HL-60 (cell line): ENCODE measurements around the gene GGTLC1.

ENCODE experiments used
- DNase-seq, 2 experiments: peaks; one replicate each; pipeline ENCODE4 v3.0.0-alpha.2; 2010 to 2020; ENCODE audit warnings: low read depth in 1 of 2, low spot score in 1 of 2
- H3K27ac ChIP-seq: fragments of 250-450 bp; sonication (Bioruptor Pico); replicated peaks from 2 replicates; pipeline ENCODE4 v1.5.1; 2020; ENCODE audit warnings: mild to moderate bottlenecking, moderate library complexity
- H3K27me3 ChIP-seq: fragments of 250-450 bp; sonication (Bioruptor Pico); 2 replicates; pipeline ENCODE4 v1.5.1; 2021; ENCODE audit warnings: mild to moderate bottlenecking, moderate library complexity; ENCODE audit not compliant: insufficient read depth, poor library complexity, severe bottlenecking
- H3K4me3 ChIP-seq: replicated peaks from 2 replicates; pipeline ENCODE4 v1.5.1; 2011; ENCODE audit warnings: mild to moderate bottlenecking, control low read depth, low read length; ENCODE audit not compliant: insufficient read depth
- GABPA ChIP-seq: IDR thresholded peaks from 2 replicates; pipeline ENCODE4 v1.6.1; 2012; ENCODE audit warnings: low read depth
- POLR2AphosphoS5 ChIP-seq: IDR thresholded peaks from 2 replicates; pipeline ENCODE4 v1.6.1; 2012; ENCODE audit warnings: low read depth
- SPI1 ChIP-seq: IDR thresholded peaks from 2 replicates; pipeline ENCODE4 v1.6.1; 2012; ENCODE audit warnings: low read depth, mild to moderate bottlenecking, borderline replicate concordance
- TF ChIP-seq, protein P1 (sequence below): IDR thresholded peaks from 2 replicates; pipeline ENCODE4 v1.6.1; 2012; ENCODE audit warnings: low read depth; ENCODE audit not compliant: insufficient replicate concordance
- TF ChIP-seq, protein P2 (sequence below): IDR thresholded peaks from one replicate; pipeline ENCODE4 v1.5.1; 2011; ENCODE audit warnings: low read length, control low read depth, inconsistent platforms; ENCODE audit not compliant: insufficient read depth

GGTLC1 gene

DNA sequence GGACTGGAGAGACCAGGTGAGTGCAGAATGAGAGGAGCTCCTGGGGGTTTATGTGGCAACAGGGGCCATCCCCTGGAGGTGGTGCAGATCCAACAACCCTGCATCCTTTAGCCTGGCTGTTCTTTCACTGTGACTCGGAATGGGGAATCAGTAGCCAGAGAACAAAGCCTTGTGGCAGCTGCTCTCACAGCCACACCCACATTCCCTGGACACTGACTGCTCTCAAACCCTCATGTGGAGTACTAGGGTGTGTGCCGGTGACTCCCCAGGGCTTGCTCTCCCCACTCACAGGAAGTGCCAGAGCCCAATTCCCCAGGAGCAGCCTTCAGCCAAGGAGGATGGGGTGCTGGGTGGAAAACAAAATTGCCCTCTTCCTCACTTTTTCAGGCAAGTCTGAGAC is 30.2 kb upstream of the GGTLC1 start:
- TF ChIP-seq SPI1 (no peak), POLR2AphosphoS5 (no peak)
- TF ChIP-seq, protein P1, sequence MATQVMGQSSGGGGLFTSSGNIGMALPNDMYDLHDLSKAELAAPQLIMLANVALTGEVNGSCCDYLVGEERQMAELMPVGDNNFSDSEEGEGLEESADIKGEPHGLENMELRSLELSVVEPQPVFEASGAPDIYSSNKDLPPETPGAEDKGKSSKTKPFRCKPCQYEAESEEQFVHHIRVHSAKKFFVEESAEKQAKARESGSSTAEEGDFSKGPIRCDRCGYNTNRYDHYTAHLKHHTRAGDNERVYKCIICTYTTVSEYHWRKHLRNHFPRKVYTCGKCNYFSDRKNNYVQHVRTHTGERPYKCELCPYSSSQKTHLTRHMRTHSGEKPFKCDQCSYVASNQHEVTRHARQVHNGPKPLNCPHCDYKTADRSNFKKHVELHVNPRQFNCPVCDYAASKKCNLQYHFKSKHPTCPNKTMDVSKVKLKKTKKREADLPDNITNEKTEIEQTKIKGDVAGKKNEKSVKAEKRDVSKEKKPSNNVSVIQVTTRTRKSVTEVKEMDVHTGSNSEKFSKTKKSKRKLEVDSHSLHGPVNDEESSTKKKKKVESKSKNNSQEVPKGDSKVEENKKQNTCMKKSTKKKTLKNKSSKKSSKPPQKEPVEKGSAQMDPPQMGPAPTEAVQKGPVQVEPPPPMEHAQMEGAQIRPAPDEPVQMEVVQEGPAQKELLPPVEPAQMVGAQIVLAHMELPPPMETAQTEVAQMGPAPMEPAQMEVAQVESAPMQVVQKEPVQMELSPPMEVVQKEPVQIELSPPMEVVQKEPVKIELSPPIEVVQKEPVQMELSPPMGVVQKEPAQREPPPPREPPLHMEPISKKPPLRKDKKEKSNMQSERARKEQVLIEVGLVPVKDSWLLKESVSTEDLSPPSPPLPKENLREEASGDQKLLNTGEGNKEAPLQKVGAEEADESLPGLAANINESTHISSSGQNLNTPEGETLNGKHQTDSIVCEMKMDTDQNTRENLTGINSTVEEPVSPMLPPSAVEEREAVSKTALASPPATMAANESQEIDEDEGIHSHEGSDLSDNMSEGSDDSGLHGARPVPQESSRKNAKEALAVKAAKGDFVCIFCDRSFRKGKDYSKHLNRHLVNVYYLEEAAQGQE: no peak
- Histone ChIP-seq H3K4me3 (no peak overlapping the region), H3K27me3 (peaks cover 2% of the 10 kb centered on the region), H3K27ac (no peak overlapping the region)
- DNase-seq: no peak

DNA sequence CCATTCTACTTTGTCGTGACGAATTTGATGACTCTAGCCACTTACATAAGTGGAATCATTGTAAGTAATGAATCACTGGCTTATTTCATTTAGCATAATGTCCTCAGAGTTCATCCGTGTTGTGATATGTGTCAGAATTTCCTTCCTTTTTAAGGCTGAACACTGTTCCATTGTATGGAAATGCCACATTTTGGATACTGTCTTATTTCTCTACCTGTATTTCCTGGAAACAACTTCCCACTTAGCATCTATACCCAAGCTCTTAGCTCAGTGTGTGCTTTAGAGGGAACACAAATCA is 28.8 kb upstream of the GGTLC1 start:
- TF ChIP-seq, protein P1: no peak
- TF ChIP-seq SPI1 (no peak), GABPA (no peak), POLR2AphosphoS5 (no peak)
- TF ChIP-seq, protein P2, sequence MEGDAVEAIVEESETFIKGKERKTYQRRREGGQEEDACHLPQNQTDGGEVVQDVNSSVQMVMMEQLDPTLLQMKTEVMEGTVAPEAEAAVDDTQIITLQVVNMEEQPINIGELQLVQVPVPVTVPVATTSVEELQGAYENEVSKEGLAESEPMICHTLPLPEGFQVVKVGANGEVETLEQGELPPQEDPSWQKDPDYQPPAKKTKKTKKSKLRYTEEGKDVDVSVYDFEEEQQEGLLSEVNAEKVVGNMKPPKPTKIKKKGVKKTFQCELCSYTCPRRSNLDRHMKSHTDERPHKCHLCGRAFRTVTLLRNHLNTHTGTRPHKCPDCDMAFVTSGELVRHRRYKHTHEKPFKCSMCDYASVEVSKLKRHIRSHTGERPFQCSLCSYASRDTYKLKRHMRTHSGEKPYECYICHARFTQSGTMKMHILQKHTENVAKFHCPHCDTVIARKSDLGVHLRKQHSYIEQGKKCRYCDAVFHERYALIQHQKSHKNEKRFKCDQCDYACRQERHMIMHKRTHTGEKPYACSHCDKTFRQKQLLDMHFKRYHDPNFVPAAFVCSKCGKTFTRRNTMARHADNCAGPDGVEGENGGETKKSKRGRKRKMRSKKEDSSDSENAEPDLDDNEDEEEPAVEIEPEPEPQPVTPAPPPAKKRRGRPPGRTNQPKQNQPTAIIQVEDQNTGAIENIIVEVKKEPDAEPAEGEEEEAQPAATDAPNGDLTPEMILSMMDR: no peak
- peaks cover 2% of the 10 kb centered on the region for H3K27me3 ChIP-seq
- no peak overlapping the region for H3K4me3 ChIP-seq
- H3K27ac ChIP-seq: no peak overlapping the region
- no peak for DNase-seq

DNA sequence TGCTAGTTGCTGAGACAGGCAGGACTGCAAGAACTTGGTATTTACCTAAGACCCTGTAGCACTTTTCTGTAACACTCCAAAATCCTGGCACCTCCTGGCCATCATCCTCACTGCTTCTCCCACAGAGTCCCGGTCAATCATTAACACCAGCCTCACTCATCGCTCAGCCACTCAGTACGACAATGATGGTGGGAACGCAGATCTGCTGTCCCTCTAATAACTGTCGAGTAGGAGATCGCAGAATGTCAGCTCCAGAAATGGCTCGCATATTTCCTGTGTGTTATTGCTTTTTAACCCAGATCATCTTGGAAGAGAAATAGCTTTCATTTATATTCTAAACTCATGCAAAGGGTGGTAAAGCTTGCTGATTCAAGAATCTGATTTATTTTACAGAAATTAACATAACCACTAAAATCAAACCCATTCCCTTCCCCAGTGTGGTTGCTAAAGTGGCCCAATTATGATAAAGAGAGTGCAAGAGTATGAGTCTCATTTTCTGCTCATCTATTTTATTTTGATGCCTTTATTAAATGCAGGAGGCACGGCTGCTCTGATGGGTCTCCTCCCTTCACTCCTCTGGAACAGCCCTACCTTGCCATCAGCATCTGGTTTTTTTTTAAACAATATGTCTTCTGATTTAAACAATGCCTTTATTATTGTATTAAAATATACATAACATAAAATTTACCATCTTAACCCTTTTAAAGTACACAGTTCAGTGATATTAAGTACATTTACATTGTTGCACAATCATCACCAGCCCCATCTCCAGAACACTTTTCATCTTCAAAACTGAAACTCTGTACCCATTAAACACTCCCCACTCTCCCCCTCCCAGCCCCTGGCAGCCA is 28.3 kb upstream of the GGTLC1 start:
- DNase-seq: no peak
- peaks cover 2% of the 10 kb centered on the region for H3K27me3 ChIP-seq
- no peak for TF ChIP-seq POLR2AphosphoS5
- TF ChIP-seq SPI1: no peak
- TF ChIP-seq, protein P1: no peak
- no peak for TF ChIP-seq GABPA
- TF ChIP-seq, protein P2: no peak
- no peak overlapping the region for H3K27ac ChIP-seq
- H3K4me3 ChIP-seq: no peak overlapping the region
